HG03558 (cell line): ENCODE measurements around the gene OTUD6A.
"Not testable (repeated sequence)": the region's sequence is repeated elsewhere in the genome, so short reads cannot be mapped to it uniquely, and the experiment has no call there.

ENCODE experiments used
- ATAC-seq: cut with Tn5 transposase; IDR thresholded peaks from one replicate; pipeline ENCODE4 v1.9.1; 2021; ENCODE audit warnings: moderate number of reproducible peaks; ENCODE audit not compliant: unreplicated experiment; ENCODE audit errors: extremely low read depth

The OTUD6A gene

DNA sequence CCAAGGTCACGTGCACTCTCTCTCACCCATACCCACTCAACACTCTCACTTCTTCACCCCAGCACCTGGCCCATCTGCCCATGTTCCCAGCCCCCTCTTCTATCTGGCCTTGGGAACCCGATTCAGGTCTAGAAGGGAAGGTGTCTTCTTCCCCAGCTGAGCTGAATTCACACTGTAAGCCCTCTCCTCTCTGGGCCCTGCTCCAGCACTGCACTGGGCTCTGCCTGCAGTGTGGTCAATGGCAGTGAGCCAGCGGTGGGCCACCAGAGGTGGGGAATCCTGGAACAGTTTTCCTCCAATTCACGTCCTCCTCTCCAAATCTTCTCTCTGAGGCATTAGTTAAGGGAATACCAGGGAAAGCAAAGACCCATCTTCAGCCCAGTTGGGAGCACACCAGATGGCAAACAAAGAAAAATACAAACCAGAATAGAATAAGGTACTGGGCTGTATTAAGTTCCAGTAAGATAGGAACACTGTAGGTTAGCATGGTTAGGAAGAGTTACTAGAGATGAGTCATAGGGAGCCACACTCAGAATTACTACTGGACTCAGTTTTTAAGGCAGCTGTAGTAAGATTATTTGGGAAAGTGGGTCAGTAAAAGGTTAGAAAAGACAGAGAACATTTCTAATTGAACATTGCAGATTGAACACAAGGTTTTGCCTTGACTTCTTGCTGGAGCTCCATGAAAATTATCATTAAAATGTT, 17.6 kb upstream of the OTUD6A start:
- no peak for ATAC-seq

DNA sequence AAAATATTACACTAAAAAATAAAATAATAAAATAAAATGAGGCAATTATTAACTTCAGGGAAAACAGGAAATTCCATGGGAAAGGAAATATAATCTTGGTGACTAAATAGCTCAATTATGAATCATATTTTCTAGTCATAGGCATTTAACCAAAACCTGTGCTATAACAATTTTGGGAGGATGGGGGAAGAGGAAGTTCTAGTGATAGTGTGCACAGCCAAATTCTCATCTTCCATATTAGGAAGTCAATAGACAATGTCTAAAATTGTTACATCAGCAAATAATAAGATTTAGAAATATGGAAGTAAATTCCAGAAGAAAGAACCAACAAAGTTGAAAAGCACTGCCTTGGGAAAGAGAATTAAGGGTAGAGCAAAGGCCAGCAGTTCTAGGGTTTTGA, 15.3 kb upstream of the OTUD6A start:
- ATAC-seq = no peak

DNA sequence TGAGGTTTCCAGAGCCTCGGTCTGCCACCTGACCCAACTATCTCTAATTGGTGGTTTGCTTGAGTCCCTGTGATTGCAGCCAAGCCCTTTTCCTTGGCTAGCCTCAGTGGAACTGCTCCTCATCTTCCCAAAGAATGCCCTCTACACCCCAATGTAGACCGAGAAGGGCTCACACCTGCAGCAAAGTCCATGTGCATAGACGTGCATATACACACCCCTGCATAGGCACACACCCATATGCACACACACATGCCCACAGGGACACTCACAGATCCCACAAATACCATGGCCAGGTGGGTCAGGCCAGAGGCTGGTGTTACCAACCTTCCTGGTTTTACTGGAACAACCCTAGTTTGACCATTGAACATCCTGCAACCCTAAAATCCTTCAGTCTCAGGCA, 12.9 kb upstream of the OTUD6A start:
- ATAC-seq = no peak

DNA sequence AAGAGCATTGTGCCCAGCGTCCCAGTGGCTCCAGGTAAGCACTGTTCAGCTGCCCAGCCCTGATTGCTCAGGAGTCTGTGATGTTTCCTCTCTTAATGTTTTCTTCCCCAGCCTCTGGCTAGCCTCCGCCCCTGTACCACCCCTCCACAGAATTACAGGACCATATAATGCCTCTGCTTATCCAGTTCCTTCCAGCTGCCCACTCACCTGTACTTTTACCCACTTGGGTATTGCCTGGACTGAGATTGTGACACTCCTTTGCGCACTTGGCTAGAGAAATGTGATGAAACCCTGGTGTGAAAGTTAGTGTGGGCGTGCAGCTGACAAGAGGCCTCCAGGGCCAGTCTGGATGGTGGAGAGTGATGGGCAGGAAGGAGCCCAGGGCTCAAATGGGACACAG, 12.3 kb upstream of the OTUD6A start, which contains the start of gene AWAT2:
AWAT2 (minus strand) TSS at position 14 of the 400 bp plus-strand sequence; CDS start at position 8, 6 bp downstream.
- ATAC-seq = no peak

DNA sequence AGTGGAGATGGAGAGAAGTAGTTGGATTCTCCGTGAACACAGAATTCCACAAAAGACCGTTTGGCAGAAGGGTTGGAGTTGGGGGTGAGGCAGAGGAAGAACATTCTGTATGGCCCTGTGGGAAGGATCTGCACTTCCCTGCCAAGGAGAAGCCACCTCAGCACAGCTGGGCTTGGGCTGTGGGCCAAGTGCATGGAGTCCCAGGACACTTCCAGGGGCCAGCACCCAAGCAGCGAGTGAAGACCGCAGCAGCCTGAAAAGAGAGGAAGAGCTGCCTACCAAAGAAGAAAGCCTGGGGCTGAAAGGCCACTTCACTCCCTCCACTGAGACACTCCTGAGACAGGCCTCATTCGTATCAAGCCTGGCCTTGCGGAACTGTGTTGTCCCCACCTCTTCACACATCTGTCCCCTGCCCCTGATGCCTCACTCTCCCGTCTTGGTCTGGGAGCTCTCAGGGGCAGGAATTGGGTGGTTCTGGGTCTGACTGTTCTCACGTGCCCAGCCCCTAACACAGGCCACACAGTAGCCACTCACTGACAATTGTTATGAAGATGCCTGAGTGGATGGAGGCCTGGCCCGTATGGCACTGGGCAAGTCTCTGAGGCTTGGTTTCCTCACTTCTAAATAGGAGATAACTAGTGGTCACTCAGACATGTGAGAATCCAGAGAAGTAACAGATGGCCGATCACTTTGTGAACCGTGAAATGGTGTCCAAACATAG, 9.2 kb upstream of the OTUD6A start:
- no peak for ATAC-seq

DNA sequence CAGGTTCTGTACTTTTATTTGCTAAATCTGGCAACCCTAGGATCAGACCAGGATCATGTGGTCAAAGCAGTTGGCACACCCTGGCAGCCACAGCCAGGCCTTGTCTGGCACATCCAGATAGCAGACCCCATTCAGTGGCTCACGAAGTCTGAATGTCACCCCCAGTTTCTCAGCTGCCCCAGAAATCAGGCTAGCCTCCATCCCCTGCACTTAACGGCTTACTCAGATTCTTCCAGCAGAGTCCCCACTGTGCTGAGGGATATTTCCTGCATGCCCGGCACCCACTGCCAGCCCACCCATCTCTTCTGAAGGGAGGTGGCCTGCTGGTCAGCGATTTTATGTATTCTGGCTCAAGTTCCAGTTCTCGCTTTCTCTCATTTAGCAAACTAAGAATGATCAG, 7.9 kb upstream of the OTUD6A start:
- no peak for ATAC-seq

DNA sequence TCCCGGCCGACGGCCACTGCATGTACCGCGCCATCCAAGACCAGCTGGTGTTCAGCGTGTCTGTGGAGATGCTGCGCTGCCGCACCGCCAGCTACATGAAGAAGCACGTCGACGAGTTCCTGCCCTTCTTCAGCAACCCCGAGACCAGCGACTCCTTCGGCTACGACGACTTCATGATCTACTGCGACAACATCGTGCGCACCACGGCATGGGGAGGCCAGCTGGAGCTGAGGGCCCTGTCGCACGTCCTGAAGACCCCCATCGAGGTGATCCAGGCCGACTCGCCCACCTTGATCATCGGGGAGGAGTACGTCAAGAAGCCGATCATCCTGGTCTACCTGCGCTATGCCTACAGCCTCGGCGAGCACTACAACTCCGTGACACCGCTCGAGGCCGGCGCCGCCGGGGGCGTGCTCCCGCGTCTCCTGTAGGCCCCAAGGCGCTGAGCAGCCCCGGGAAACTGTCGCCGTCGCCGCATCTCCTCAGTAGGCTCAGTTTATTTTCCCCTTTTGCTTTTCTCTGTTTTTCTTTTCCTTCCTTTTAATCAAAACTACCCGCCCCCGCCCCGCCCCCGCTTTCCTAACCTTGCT, 799 bp downstream of the OTUD6A start:
- ATAC-seq = no peak

DNA sequence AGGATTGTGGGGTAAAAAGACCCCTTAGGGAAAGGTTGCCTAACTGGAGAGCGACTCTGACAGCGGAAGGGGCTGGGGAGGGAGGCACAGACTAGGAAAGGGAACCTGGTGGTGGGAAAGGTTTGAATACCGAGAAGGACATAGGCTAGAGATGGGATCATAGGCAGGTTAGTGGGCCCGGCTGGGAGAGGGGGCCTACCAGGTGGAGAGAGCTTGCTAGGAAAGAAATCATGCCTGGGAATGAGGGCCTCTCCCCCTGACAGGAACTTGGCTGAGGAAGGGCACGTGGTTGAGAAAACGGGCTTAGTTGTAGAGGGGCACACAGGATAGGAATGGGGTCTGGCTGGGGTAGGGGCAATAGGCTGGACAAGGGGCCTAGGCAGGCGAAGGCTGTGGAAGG, 4.4 kb downstream of the OTUD6A start:
- no peak for ATAC-seq

DNA sequence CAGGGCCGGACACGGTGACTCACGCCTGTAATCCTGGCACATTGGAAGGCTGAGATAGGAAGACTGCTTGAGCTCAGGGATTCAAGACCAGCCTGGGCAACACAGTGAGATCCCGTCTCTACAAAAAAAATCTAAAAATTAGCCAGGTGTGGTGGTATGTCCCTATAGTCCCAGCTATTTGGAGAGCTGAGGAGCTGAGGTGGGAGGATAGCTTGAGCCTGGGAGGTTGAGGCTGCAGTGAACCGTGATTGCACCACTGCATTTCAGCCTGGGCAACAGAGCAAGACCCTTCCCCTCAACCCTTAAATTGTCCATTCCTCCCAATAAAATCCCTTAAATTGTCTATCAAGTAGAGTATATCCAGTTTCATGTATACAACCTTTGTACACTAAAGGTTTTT, 17.0 kb downstream of the OTUD6A start:
- ATAC-seq = no peak

DNA sequence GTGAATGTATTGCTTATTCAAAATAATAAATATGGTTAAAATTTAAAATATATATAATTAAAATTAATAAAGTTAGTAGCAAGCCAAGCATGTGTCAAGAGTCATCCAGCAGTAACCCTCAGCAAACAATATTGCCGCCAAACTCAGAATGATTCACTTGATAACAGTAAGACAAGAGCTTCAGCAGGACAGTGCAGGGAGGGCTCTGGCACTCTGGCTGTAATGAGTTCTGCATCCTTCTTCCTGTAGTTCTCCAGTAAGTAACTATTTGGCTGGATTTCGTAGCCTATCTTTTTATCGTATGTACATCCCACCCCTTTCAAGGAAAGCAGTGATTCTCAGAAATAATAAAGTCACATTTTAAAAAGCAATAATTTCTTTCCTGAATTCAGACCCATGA, 17.6 kb downstream of the OTUD6A start:
- no peak for ATAC-seq

DNA sequence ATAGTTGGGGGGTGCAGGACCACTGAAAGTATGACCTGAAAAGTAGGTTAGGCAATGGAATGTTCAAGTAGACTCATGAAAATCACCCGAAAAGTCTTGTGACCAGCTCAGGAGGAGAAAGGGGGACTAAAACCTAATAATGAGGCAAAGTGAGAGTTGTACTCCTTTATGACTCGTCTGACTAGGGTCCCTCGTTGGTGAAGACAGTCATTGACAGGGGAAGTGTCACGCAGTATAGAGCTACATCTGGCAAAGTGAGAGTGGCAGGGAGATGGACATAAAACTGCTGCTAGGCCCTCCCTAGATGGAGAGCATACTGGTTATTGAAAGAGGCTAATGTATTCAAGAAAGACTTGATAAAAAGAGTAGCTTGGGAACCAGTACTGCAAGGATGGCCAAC, 20.5 kb downstream of the OTUD6A start:
- ATAC-seq = no peak

DNA sequence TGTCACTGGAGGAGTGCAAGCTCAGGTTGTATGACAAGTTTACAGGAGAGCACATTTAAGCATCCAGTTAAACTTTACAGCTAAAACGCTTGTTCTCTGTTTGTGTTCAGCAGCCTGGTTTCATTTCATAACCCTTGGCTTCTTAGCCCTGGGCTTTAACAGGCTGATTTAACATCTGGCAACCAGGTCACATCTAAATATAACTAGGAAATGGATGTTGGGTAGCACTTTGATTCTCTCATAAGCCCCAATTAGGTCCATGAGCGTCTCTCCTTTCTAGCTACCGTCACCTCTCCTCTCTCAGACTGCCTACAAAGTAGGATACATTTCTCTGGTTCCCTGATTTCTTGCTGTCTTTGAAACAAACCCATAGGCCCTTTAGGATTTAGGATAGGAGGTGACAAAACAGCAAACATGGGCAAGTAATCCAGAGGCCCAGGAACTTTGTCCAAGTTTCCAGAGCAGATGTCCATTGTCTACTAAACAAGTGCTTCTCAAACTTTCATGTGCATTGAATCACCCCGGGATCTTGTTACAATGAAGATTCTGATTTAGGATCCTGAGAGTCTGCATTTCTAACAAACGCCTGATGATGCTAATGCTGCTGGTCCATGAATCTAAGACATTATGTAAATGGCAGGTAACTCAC, 22.5 kb downstream of the OTUD6A start:
- no peak for ATAC-seq

DNA sequence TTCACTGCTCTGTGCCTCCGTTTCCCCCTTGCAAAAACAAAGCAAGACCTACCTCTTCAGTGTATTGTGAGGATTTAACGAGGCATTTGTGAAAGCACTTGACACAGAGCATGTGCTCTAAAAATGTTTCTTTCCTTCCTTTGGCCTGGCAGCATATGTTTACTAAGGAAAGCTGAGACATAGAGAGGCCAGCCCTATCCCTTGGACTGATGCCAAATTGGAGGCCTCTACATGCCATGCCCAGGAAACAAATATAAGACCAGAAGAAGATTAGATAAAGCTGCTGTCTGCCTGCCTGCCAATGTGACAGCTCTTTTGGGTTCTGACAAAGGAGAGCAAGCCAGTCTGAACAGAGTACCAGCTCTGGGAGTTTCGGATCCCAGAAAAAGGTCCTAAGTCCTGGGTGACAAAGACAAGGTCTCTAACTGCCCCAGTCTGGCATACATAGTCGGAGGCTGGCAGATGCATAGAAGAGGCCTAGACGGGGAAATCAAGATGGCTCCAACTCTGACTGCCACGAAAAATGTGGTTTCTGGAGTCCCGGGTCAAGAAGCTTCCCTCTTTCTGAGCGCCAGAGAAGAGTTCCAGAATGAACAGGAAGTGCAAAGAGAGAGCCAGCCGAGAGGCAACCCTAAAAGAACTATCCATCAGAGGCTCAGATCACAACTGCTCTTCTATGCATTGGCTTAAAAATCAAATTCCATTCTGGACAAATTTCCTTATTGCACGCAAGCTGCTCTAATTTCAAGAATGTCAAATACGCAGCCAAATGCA, 25.8 kb downstream of the OTUD6A start:
- ATAC-seq = no peak

DNA sequence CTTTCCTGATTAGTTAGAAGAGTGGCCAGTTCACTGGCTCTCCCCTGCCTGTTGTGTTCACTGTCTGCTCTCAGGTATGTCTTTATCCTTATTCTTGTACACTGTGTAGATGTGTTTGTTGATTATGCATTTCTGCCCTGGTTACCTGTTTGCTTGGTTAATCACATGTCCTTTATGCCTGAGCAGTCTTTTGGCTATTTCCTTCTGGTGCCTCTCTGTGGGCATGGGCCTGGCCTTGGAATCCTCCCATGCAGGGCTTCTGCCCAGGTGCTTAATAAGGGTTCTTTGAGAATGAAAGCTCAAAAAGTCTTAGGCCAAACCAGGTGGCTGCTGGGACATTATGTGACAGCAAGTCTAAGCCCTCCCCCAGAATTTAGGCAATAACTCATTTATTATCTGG, 26.5 kb downstream of the OTUD6A start:
- no peak for ATAC-seq

DNA sequence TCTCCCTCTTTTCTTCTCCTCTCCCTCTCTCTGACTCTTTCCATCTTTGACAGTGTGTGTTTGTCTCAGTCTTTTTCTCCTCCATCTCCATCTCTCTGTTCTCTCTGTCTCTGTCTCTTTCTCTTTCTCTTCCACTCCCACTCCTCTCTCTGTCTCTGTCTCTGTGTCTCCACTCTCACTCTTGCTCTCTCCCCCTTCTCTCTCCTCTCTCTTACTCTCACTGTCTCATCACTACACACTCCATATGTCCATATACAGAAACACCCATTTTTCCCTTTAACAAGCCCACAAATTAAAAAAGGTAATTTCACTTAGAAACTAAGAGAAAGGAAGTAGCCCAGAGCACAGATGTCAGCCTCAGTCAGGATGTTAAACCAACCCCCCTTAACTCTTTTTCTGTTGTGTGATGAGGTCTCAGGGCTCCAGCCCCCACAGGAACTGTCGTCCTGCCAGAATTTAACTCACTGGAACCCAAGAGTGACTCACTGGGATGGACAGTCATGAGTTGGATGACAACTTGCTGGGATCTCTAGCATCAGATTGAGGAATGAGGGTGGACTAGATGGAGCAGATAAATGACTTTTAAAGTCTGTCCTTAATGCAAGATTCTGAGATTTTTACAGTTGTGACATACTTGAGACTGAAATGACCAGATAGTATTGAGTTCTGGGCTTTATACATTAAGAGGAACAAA, 27.5 kb downstream of the OTUD6A start:
- ATAC-seq = no peak

DNA sequence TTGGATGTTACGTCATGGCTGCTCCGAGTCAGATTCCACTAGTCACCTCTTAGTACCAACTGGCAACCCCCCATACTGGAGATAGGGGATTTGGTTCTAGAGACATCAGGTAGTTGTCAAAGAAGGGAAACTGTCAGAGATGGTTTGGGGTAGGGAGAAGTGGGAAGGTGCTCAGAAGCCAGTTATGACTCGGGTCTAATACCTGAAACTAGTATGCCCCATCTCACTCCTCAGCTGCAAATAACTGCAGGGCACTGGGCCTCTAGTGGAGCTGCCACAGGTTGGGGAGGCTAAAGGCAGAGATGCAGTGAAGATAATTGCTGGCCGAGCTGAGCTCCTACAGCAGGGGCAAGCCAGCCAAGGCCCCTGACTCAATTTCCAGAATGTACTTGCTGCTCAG, 30.0 kb downstream of the OTUD6A start:
- ATAC-seq = no peak

DNA sequence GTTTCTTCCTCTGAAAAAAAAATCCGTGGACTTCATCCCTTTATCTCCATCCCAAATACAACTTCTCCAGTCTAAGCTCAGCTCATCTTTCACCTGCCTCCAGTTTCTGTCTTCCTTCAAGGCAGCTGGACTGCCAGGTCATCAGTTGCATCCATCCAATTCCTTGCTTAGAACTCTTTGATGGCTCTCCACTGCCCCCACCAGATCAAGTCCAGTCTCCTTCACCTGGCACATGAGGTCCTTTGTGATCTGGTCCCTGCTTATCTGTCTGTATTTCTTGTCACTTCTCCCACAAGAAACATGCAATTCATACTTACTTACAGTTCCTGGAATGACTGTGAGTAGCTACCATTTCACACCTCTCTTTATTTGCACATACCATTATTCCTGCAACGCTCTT, 33.8 kb downstream of the OTUD6A start:
- no peak for ATAC-seq

DNA sequence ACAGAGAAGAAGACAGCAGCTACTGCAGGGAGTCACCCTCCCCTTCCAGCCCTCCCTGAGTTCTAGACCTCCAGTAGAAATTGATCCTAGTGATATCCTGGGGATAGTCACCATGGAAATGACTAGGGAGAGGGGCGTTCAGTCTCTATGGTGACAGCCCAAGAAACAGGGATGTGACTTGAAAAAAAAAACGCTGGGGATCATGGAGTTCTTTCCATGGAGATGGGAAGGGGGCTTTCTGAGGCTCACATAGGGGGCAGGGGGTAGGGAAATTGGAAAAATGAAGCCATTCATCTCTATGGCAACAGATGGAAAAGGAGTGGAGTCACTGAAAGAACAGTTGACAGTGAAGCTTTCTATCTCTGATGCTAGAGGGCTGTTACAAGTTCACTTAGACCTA, 43.0 kb downstream of the OTUD6A start:
- ATAC-seq = no peak

DNA sequence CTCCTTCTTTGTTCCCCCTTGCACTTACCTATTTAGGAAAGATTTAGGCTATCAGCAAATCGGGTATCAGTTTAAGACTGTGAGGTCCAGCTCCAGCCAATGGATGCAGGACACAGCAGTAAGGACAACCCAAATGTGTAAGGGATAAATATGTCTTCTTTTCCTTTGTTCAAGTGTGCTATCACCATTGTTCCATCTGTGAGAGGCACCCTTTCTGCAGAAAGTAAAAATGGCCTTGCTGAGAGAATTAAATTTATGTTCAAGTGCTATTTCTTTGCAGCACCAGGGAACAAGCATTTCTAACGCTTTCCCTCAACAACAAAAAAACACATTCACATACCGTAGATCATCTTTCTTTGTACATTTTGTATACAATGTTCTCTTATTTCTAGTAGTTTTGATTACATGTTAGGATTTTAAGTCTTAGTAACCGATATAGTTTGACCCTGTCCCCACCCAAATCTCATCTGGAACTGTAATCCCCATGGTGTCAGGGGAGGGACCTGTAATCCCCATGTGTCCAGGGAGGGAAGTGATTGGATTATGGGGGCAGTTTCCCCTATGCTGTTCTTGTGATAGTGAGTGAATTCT, 49.3 kb downstream of the OTUD6A start:
- not testable (repeated sequence) for ATAC-seq
